Gastroesophageal sphincter (tissue), 4 donors: ENCODE results near the gene HOXB2. TPM values are rescaled to one million over a fixed set of nuclear protein-coding genes. Genes with fewer than 3 reads are reported as not detected.
"Not testable (repeated sequence)": the region's sequence is repeated elsewhere in the genome, so short reads cannot be mapped to it uniquely, and the experiment has no call there.

Experiments used
- ATAC-seq: fragments of 150-250 bp; one replicate; pipeline ENCODE4 v1.9.1; 2016; ENCODE audit warnings: mild to moderate bottlenecking, moderate library complexity
- H3K27ac ChIP-seq, 4 donors: fragments of 200-600 bp; sonication (generic) in 3 of 4; 1 replicate in 3 of 4; 2 replicates in 1 of 4; pipeline ENCODE4 v1.5.1; 2016 to 2019
- H3K27me3 ChIP-seq: fragments of 200-600 bp; sonication (generic); one replicate; pipeline ENCODE4 v1.5.1; 2019
- H3K36me3 ChIP-seq, 2 donors: fragments of 200-600 bp; sonication (generic); one replicate each; pipeline ENCODE4 v1.5.1; 2019; ENCODE audit warnings: control low read depth in 1 of 2
- H3K4me1 ChIP-seq, 3 donors: fragments of 200-600 bp; sonication (generic); 1 replicate in 2 of 3; 2 replicates in 1 of 3; pipeline ENCODE4 v1.5.1; 2016 to 2019; ENCODE audit warnings: control low read depth in 2 of 3
- H3K4me3 ChIP-seq, 2 donors: fragments of 200-600 bp; sonication (generic); one replicate each; pipeline ENCODE4 v1.5.1; 2019; ENCODE audit warnings: mild to moderate bottlenecking in 1 of 2, moderate library complexity in 1 of 2
- H3K9me3 ChIP-seq, 3 donors: fragments of 200-600 bp; sonication (generic); one replicate each; pipeline ENCODE4 v1.5.1; 2017 to 2019; ENCODE audit warnings: control low read depth in 2 of 3
- CTCF ChIP-seq, 4 experiments: fragments of 200-600 bp in 2 of 4; fragments of 450-650 bp in 2 of 4; sonication (generic) in 1 of 4; IDR thresholded peaks; one replicate each; pipeline ENCODE4 v1.5.1; 2017 to 2019; ENCODE audit warnings: antibody characterized with exemption in 4 of 4, mild to moderate bottlenecking in 2 of 4, moderate library complexity in 2 of 4
- EP300 ChIP-seq: sonication (generic); formaldehyde crosslinking; IDR thresholded peaks from one replicate; pipeline ENCODE4 v1.6.1; 2017; ENCODE audit warnings: antibody characterized with exemption, mild to moderate bottlenecking
- POLR2A ChIP-seq, 2 donors: fragments of 450-650 bp; IDR thresholded peaks; one replicate each; pipeline ENCODE4 v1.6.1; 2017; ENCODE audit warnings: antibody characterized with exemption in 2 of 2, mild to moderate bottlenecking in 2 of 2, moderate library complexity in 1 of 2
- POLR2AphosphoS5 ChIP-seq: sonication (generic); formaldehyde crosslinking; IDR thresholded peaks from one replicate; pipeline ENCODE4 v1.6.1; 2017; ENCODE audit warnings: antibody characterized with exemption
- WGBS, 2 donors: methylation state at CpG; one replicate each; pipeline ENCODE4 v1.1.5; 2018; ENCODE audit warnings: low coverage in 1 of 2; 5-methylcytosine and 5-hydroxymethylcytosine counted together
- total RNA-seq, 4 donors: library from RNA; depleted of rRNA; stranded (reverse); fragments of >200 nt; gene quantifications; one replicate each; pipeline ENCODE4 v1.1.0, GENCODE V29; 2016

The HOXB2 gene
- total RNA-seq, 4 donors from 2014 or later: 28.7 to 65.2 (median 38.8) TPM

DNA sequence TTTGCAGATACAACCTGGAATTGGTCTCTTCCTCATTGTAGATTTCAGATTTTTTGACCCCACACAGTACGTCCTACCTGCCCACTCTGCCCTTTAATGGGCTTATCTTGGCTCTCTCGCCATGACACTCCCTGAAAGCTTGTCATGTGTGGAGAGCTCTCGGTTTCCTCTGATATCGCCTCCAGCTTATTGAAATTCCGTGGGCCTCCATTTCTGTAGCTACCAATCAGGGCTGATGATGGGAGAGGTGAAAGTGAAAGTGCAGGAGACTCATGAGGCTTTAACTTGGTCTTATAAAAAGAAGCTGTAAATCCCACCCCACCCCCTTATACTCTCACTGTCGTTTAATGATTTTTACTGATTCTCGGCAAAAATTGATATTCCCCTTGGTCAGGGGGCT, 31.8 kb downstream of the HOXB2 start:
- Histone ChIP-seq H3K9me3 (no peaks in the 10 kb centered on the region), H3K27ac (no peak overlapping the region), H3K4me3 (no peak overlapping the region), H3K36me3 (no peaks in the 10 kb centered on the region), H3K27me3 (peaks cover 6% of the 10 kb centered on the region), H3K4me1 (no peaks in the 10 kb centered on the region)
- ATAC-seq: no peak
- WGBS, 2 donors: 68% methylated on average over 4 to 7 of the region's 7 CpGs
- TF ChIP-seq POLR2A (IDR thresholded peaks at IDR 0.05): no peak
- TF ChIP-seq CTCF (IDR thresholded peaks at IDR 0.05): no peak
- TF ChIP-seq POLR2AphosphoS5: no peak
- TF ChIP-seq EP300: no peak

DNA sequence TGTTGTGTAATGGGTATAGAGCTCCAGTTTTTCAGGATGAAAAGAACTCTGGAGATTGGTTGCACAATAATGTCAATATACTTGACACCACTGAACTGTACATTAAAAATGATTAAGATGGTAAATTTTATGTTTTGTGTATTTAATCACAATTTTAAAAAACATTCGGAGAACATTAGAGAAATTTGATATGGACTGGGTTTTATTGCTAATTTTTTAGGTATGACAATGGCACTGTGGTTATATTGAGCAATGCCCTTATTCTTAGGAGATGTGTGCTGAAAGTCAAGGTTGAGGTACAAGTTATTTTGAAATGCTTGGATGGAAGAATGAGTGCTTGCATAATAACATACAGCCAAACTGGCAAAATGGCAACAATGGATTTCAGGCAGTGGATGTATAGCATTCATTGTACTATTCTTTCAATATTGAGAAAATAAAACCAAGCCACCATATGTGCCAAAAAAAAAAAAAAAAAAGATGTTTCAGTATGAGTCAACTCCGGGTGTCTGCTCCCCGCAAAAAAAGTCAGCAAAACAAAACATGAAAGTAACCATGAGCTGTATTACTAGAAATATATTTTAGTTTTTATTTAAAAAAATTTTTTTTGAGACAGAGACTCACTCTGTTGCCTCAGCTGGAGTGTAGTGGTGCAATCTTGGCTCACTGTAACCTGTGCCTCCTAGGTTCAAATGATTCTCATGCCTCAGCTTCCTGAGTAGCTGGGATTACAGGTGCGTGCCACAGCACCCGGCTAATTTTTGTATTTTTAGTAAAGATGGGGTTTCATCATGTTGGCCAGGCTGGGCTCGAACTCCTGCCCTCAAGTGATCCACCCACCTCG, 33.9 kb downstream of the HOXB2 start:
- Histone ChIP-seq H3K36me3 (no peaks in the 10 kb centered on the region), H3K4me3 (no peak overlapping the region), H3K27ac (no peak overlapping the region), H3K9me3 (no peaks in the 10 kb centered on the region), H3K27me3 (peaks cover 6% of the 10 kb centered on the region), H3K4me1 (peaks cover 0 to 3% (median 0%) of the 10 kb centered on the region in 3 donors)
- TF ChIP-seq CTCF (IDR thresholded peaks at IDR 0.05): no peak
- no peak for TF ChIP-seq EP300
- no peak for TF ChIP-seq POLR2A (IDR thresholded peaks at IDR 0.05)
- no peak for TF ChIP-seq POLR2AphosphoS5
- WGBS, 2 donors: 77 to 89% methylated on average over 7 of the region's 7 CpGs
- ATAC-seq: no peak

- no peaks in the 10 kb centered on the region for H3K9me3 ChIP-seq
Measured at GRCh38 chr17:48510381-48510760, 34.5 kb downstream of the HOXB2 start.

DNA sequence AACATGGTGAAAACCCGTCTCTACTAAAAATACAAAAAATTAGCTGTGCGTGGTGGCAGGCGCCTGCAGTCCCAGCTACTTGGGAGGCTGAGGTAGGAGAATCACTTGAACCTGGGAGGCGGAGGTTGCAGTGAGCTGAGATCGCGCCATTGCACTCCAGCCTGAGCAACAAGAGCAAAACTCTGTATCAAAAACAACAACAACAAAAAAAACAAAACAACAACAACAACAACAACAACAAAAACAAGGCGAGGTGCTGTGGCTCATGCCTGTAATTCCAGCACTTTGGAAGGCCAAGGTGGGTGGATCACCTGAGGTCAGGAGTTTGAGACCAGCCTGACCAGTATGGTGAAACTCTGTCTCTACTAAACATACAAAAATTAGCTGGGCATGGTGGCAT, 35.2 kb downstream of the HOXB2 start:
- H3K36me3 ChIP-seq, H3K27me3 ChIP-seq, H3K4me3 ChIP-seq, ATAC-seq, H3K9me3 ChIP-seq, H3K27ac ChIP-seq, H3K4me1 ChIP-seq: not testable (repeated sequence)
- WGBS, 2 donors: 80 to 89% methylated on average over 1 to 7 of the region's 7 CpGs

More at GRCh38 chr17:48510381-48510760, 34.5 kb downstream of the HOXB2 start:
- H3K27ac ChIP-seq: no peak overlapping the region
- peaks cover 0 to 8% (median 0%) of the 10 kb centered on the region in 3 donors for H3K4me1 ChIP-seq
- WGBS, 2 donors: 96 to 100% methylated on average over 1 to 2 of the region's 2 CpGs
- TF ChIP-seq POLR2A (IDR thresholded peaks at IDR 0.05) (no peak), POLR2AphosphoS5 (no peak), CTCF (IDR thresholded peaks at IDR 0.05) (no peak), EP300 (no peak)
- H3K4me3 ChIP-seq: no peak overlapping the region
- H3K36me3 ChIP-seq: no peaks in the 10 kb centered on the region
- peaks cover 6% of the 10 kb centered on the region for H3K27me3 ChIP-seq
- ATAC-seq: no peak

- H3K27ac ChIP-seq: no peak overlapping the region
- H3K36me3 ChIP-seq: no peaks in the 10 kb centered on the region
- WGBS, 2 donors: 86 to 88% methylated on average over 1 to 4 of the region's 5 CpGs
- H3K4me3 ChIP-seq: no peak overlapping the region
- no peaks in the 10 kb centered on the region for H3K27me3 ChIP-seq
- no peak for ATAC-seq
- peaks cover 0 to 10% (median 0%) of the 10 kb centered on the region in 3 donors for H3K4me1 ChIP-seq
- H3K9me3 ChIP-seq: no peaks in the 10 kb centered on the region
- no peak for TF ChIP-seq EP300
- no peak for TF ChIP-seq POLR2AphosphoS5
- no peak for TF ChIP-seq POLR2A (IDR thresholded peaks at IDR 0.05)
- TF ChIP-seq CTCF (IDR thresholded peaks at IDR 0.05): no peak
Measured at GRCh38 chr17:48506246-48506645, 38.7 kb downstream of the HOXB2 start.
